Liver (tissue), 9 donors: ENCODE results near the gene LYVE1. TPM values are rescaled to one million over a fixed set of nuclear protein-coding genes. Genes with fewer than 3 reads are reported as not detected.

Experiments
- DNase-seq: peaks from one replicate; pipeline ENCODE4 v3.0.0-alpha.2; 2017; ENCODE audit warnings: low spot score
- H3K27ac ChIP-seq, 2 donors: one replicate each; pipeline ENCODE4 v1.7.0; 2013; ENCODE audit warnings: inconsistent platforms in 2 of 2, low read length in 2 of 2, control low read depth in 1 of 2, low read depth in 1 of 2, mild to moderate bottlenecking in 1 of 2
- H3K27me3 ChIP-seq, 4 donors: one replicate each; pipeline versions ENCODE4 v1.6.1 to v1.7.0; 2013; ENCODE audit warnings: low read length in 3 of 4, inconsistent platforms in 1 of 4, mild to moderate bottlenecking in 1 of 4, moderate library complexity in 1 of 4; ENCODE audit not compliant: control insufficient read depth in 4 of 4, insufficient read depth in 4 of 4
- H3K36me3 ChIP-seq, 4 donors: one replicate each; pipeline versions ENCODE4 v1.6.1 to v1.7.0; 2013; ENCODE audit warnings: low read length in 3 of 4, mild to moderate bottlenecking in 3 of 4, low read depth in 1 of 4, moderate library complexity in 1 of 4; ENCODE audit not compliant: control insufficient read depth in 4 of 4, insufficient read depth in 3 of 4
- H3K4me1 ChIP-seq, 4 donors: one replicate each; pipeline versions ENCODE4 v1.6.1 to v1.7.0; 2013; ENCODE audit warnings: low read length in 3 of 4, mild to moderate bottlenecking in 3 of 4, moderate library complexity in 1 of 4; ENCODE audit not compliant: control insufficient read depth in 4 of 4, insufficient read depth in 4 of 4
- H3K4me3 ChIP-seq, 3 donors: one replicate each; pipeline versions ENCODE4 v1.6.1 to v1.7.0; 2013; ENCODE audit warnings: low read length in 3 of 3, control low read depth in 1 of 3, low read depth in 1 of 3, mild to moderate bottlenecking in 1 of 3
- H3K9ac ChIP-seq, 2 donors: one replicate each; pipeline ENCODE4 v1.7.0; 2013; ENCODE audit warnings: low read length in 2 of 2, mild to moderate bottlenecking in 2 of 2, moderate library complexity in 2 of 2, control low read depth in 1 of 2, low read depth in 1 of 2
- H3K9me3 ChIP-seq, 4 donors: one replicate each; pipeline versions ENCODE4 v1.6.1 to v1.7.0; 2013; ENCODE audit warnings: low read length in 3 of 4; ENCODE audit not compliant: control insufficient read depth in 4 of 4
- EGR1 ChIP-seq, 2 donors: IDR thresholded peaks; 2 replicates each; pipeline ENCODE4 v1.6.1; 2016 to 2018; ENCODE audit warnings: antibody characterized with exemption in 2 of 2, low read depth in 2 of 2
- FOXA1 ChIP-seq: IDR thresholded peaks from 2 replicates; pipeline ENCODE4 v1.6.1; 2016; ENCODE audit warnings: antibody characterized with exemption
- FOXA2 ChIP-seq: IDR thresholded peaks from 2 replicates; pipeline ENCODE4 v1.6.1; 2016; ENCODE audit warnings: antibody characterized with exemption
- GABPA ChIP-seq, 2 donors: IDR thresholded peaks in 1 of 2; conservative IDR thresholded peaks in 1 of 2; 2 replicates each; pipeline ENCODE4 v1.6.1; 2016; ENCODE audit warnings: antibody characterized with exemption in 2 of 2, mild to moderate bottlenecking in 1 of 2, moderate library complexity in 1 of 2
- HNF4A ChIP-seq, 2 donors: conservative IDR thresholded peaks; 2 replicates each; pipeline ENCODE4 v1.6.1; 2016; ENCODE audit warnings: antibody characterized with exemption in 2 of 2, mild to moderate bottlenecking in 2 of 2
- HNF4G ChIP-seq: IDR thresholded peaks from 2 replicates; pipeline ENCODE4 v1.6.1; 2016; ENCODE audit warnings: antibody characterized with exemption
- JUND ChIP-seq, 2 donors: IDR thresholded peaks; 2 replicates each; pipeline ENCODE4 v1.6.1; 2016; ENCODE audit warnings: antibody characterized with exemption in 2 of 2
- NR2F2 ChIP-seq: IDR thresholded peaks from 2 replicates; pipeline ENCODE4 v1.6.1; 2016; ENCODE audit warnings: antibody characterized with exemption
- RAD21 ChIP-seq, 2 donors: IDR thresholded peaks; 2 replicates each; pipeline ENCODE4 v1.6.1; 2016; ENCODE audit warnings: antibody characterized with exemption in 2 of 2, mild to moderate bottlenecking in 2 of 2
- REST ChIP-seq: IDR thresholded peaks from 2 replicates; pipeline ENCODE4 v1.6.1; 2016; ENCODE audit warnings: antibody characterized with exemption, mild to moderate bottlenecking
- RXRA ChIP-seq, 2 donors: IDR thresholded peaks; 2 replicates each; pipeline ENCODE4 v1.6.1; 2017 to 2018; ENCODE audit warnings: antibody characterized with exemption in 2 of 2, mild to moderate bottlenecking in 1 of 2
- SP1 ChIP-seq: IDR thresholded peaks from 2 replicates; pipeline ENCODE4 v1.6.1; 2018; ENCODE audit warnings: antibody characterized with exemption, mild to moderate bottlenecking
- TAF1 ChIP-seq: conservative IDR thresholded peaks from 2 replicates; pipeline ENCODE4 v1.6.1; 2016; ENCODE audit warnings: antibody characterized with exemption, mild to moderate bottlenecking
- YY1 ChIP-seq: IDR thresholded peaks from 2 replicates; pipeline ENCODE4 v1.6.1; 2016; ENCODE audit warnings: antibody characterized with exemption, mild to moderate bottlenecking
- WGBS: extraction: QIAGEN DNeasy Blood & Tissue Kit; methylation state at CpG from one replicate; pipeline ENCODE4 v1.1.7; 2013; 5-methylcytosine and 5-hydroxymethylcytosine counted together
- polyA plus RNA-seq, 2 donors: library from polyadenylated mRNA; stranded (reverse) in 1 of 2; unstranded in 1 of 2; fragments of 200-250 nt in 1 of 2; fragments of >200 nt in 1 of 2; fragmentation: Nextera tagmentation in 1 of 2; extraction: Ambion mirVana in 1 of 2; gene quantifications; one replicate each; pipeline versions ENCODE4 v1.2.1 to v1.2.3, GENCODE V29; 2013 to 2015
- total RNA-seq, 2 donors: library from RNA; depleted of rRNA; stranded (reverse); fragments of >200 nt; gene quantifications; one replicate each; pipeline ENCODE4 v1.2.3, GENCODE V29; 2014
- TF ChIP-seq, protein P1 (sequence below): IDR thresholded peaks from 2 replicates; pipeline ENCODE4 v1.6.1; 2016; ENCODE audit warnings: antibody characterized with exemption
- TF ChIP-seq, protein P2 (sequence below): IDR thresholded peaks from 2 replicates; pipeline ENCODE4 v1.6.1; 2016; ENCODE audit warnings: antibody characterized with exemption
- TF ChIP-seq, protein P3 (sequence below): IDR thresholded peaks from 2 replicates; pipeline ENCODE4 v1.6.1; 2016; ENCODE audit warnings: antibody characterized with exemption
- donor health status: healthy.
- donor health status: healthy.
- donor health status: healthy.
- donor health status: healthy.
- donor health status: healthy.

The LYVE1 gene
- total and polyA plus RNA-seq, 4 donors, result 11.3 to 46.7 (median 28.3) TPM

GRCh38 chr11:10528121-10528520, 40.3 kb downstream of the LYVE1 start:
- Histone ChIP-seq H3K9ac (no peak overlapping the region), H3K4me1 (no peaks in the 10 kb centered on the region), H3K36me3 (peaks cover 0 to 31% (median 25%) of the 10 kb centered on the region in 4 donors), H3K27me3 (no peaks in the 10 kb centered on the region), H3K4me3 (no peak overlapping the region), H3K27ac (no peak overlapping the region), H3K9me3 (no peaks in the 10 kb centered on the region)
- no peak for DNase-seq
- TF ChIP-seq, protein P1, sequence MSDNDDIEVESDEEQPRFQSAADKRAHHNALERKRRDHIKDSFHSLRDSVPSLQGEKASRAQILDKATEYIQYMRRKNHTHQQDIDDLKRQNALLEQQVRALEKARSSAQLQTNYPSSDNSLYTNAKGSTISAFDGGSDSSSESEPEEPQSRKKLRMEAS, result no peak
- TF ChIP-seq JUND (IDR thresholded peaks at IDR 0.05), result no peak
- no peak for TF ChIP-seq SP1
- TF ChIP-seq, protein P2, sequence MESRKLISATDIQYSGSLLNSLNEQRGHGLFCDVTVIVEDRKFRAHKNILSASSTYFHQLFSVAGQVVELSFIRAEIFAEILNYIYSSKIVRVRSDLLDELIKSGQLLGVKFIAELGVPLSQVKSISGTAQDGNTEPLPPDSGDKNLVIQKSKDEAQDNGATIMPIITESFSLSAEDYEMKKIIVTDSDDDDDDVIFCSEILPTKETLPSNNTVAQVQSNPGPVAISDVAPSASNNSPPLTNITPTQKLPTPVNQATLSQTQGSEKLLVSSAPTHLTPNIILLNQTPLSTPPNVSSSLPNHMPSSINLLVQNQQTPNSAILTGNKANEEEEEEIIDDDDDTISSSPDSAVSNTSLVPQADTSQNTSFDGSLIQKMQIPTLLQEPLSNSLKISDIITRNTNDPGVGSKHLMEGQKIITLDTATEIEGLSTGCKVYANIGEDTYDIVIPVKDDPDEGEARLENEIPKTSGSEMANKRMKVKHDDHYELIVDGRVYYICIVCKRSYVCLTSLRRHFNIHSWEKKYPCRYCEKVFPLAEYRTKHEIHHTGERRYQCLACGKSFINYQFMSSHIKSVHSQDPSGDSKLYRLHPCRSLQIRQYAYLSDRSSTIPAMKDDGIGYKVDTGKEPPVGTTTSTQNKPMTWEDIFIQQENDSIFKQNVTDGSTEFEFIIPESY, result no peak
- TF ChIP-seq YY1, result no peak
- TF ChIP-seq TAF1, result no peak
- no peak for TF ChIP-seq RXRA (IDR thresholded peaks at IDR 0.05)
- TF ChIP-seq GABPA (IDR thresholded peaks at IDR 0.05 in 1 of 2, conservative IDR thresholded peaks at IDR 0.05 in 1 of 2), result no peak

GRCh38 chr11:10526974-10527918, 41.2 kb downstream of the LYVE1 start:
- no peak overlapping the region for H3K4me3 ChIP-seq
- no peak overlapping the region for H3K27ac ChIP-seq
- peaks cover 0 to 30% (median 25%) of the 10 kb centered on the region in 4 donors for H3K36me3 ChIP-seq
- DNase-seq, result no peak
- WGBS, result 82% methylated on average over 6 of the region's 6 CpGs
- TF ChIP-seq TAF1 (no peak), EGR1 (IDR thresholded peaks at IDR 0.05; ENCODE audit: low read depth in 2 of 2) (no peak), GABPA (IDR thresholded peaks at IDR 0.05 in 1 of 2, conservative IDR thresholded peaks at IDR 0.05 in 1 of 2) (no peak), JUND (IDR thresholded peaks at IDR 0.05) (no peak), FOXA1 (no peak), HNF4G (no peak), YY1 (no peak), REST (no peak), NR2F2 (no peak), HNF4A (conservative IDR thresholded peaks at IDR 0.05) (no peak), FOXA2 (no peak), RAD21 (IDR thresholded peaks at IDR 0.05) (no peak), RXRA (IDR thresholded peaks at IDR 0.05) (no peak)
- TF ChIP-seq, protein P3, sequence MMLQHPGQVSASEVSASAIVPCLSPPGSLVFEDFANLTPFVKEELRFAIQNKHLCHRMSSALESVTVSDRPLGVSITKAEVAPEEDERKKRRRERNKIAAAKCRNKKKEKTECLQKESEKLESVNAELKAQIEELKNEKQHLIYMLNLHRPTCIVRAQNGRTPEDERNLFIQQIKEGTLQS, result no peak
- no peaks in the 10 kb centered on the region for H3K27me3 ChIP-seq
- H3K4me1 ChIP-seq, result no peaks in the 10 kb centered on the region
- H3K9ac ChIP-seq, result no peak overlapping the region
- H3K9me3 ChIP-seq, result no peaks in the 10 kb centered on the region
